DOHH2 (cell line): Measurements from ENCODE around the gene TOB1.
A peak's percentile ranks its signal among the peaks of the same experiment; 100 is the strongest.

Experiments used
- H3F3A ChIP-seq: fragments of 200-600 bp; sonication (generic), shearing (Covaris generic); 2 replicates; pipeline ENCODE4 v1.6.0; 2016; ENCODE audit warnings: antibody characterized with exemption, mild to moderate bottlenecking; ENCODE audit not compliant: control insufficient read depth, insufficient read depth
- H3K27ac ChIP-seq: fragments of 200-600 bp; sonication (generic); 2 replicates; pipeline ENCODE4 v1.5.1; 2014; ENCODE audit warnings: low read depth, mild to moderate bottlenecking, low read length, moderate library complexity
- H3K27me3 ChIP-seq: fragments of 200-600 bp; sonication (generic); 2 replicates; pipeline ENCODE4 v1.6.1; 2014; ENCODE audit warnings: mild to moderate bottlenecking, low read length, mixed read lengths; ENCODE audit not compliant: control insufficient read depth
- H3K36me3 ChIP-seq: fragments of 200-600 bp; sonication (generic); 2 replicates; pipeline ENCODE4 v1.6.1; 2014; ENCODE audit warnings: mild to moderate bottlenecking, low read length, moderate library complexity, mixed read lengths; ENCODE audit not compliant: control insufficient read depth
- H3K4me1 ChIP-seq: fragments of 200-600 bp; sonication (generic); 2 replicates; pipeline ENCODE4 v1.6.1; 2014; ENCODE audit warnings: mild to moderate bottlenecking, low read length, mixed read lengths; ENCODE audit not compliant: control insufficient read depth
- H3K4me2 ChIP-seq: fragments of 200-600 bp; sonication (generic); 2 replicates; pipeline ENCODE4 v1.6.0; 2014; ENCODE audit warnings: mild to moderate bottlenecking, low read length, moderate library complexity
- H3K4me3 ChIP-seq: fragments of 200-600 bp; sonication (generic); 2 replicates; pipeline ENCODE4 v1.5.1; 2014; ENCODE audit warnings: mild to moderate bottlenecking, low read length, mixed read lengths
- H3K79me2 ChIP-seq: fragments of 200-600 bp; sonication (generic); 2 replicates; pipeline ENCODE4 v1.6.1; 2014; ENCODE audit warnings: mild to moderate bottlenecking, low read length, mixed read lengths; ENCODE audit not compliant: control insufficient read depth
- H3K9me2 ChIP-seq: fragments of 200-600 bp; sonication (generic); replicated peaks from 2 replicates; pipeline ENCODE4 v1.6.1; 2014; ENCODE audit warnings: mild to moderate bottlenecking, low read length, mixed read lengths; ENCODE audit not compliant: control insufficient read depth
- H3K9me3 ChIP-seq: fragments of 200-600 bp; sonication (generic); 2 replicates; pipeline ENCODE4 v1.6.1; 2014; ENCODE audit warnings: antibody characterized with exemption, low read length, mixed read lengths; ENCODE audit not compliant: control insufficient read depth, insufficient read depth
- H4K20me1 ChIP-seq: fragments of 200-600 bp; sonication (generic); 2 replicates; pipeline ENCODE4 v1.6.0; 2014; ENCODE audit warnings: low read depth, mild to moderate bottlenecking, antibody characterized with exemption, low read length, moderate library complexity; ENCODE audit not compliant: control insufficient read depth, insufficient read depth
- EZH2phosphoT487 ChIP-seq: fragments of 200-600 bp; sonication (generic); IDR thresholded peaks from 2 replicates; pipeline ENCODE4 v1.6.1; 2017; ENCODE audit warnings: borderline replicate concordance, mild to moderate bottlenecking, antibody characterized with exemption, low read length, moderate library complexity, mixed read lengths
- TF ChIP-seq, protein P1 (sequence below): fragments of 200-600 bp; sonication (generic); IDR thresholded peaks from one replicate; pipeline ENCODE4 v1.5.1; 2014; ENCODE audit warnings: antibody characterized with exemption, mild to moderate bottlenecking, low read depth, low read length; ENCODE audit not compliant: poor library complexity, severe bottlenecking

TOB1 gene

GRCh38 chr17:50864747-50865059, 1.5 kb downstream of the TOB1 start:
- Histone ChIP-seq H3K36me3 (peaks cover 30% of the 10 kb centered on the region), H3K79me2 (peaks cover 45% of the 10 kb centered on the region), H3K4me3 (peak overlapping the region; percentile 96), H3K9me3 (no peaks in the 10 kb centered on the region), H3F3A (peaks cover 5% of the 10 kb centered on the region), H3K9me2 (no peaks in the 10 kb centered on the region), H3K27me3 (no peaks in the 10 kb centered on the region), H3K4me2 (peak overlapping the region; percentile 99), H3K4me1 (peaks cover 25% of the 10 kb centered on the region), H3K27ac (peak overlapping the region; percentile 23; the same call in 1 of the 2 replicates), H4K20me1 (peaks cover 11% of the 10 kb centered on the region)
- no peak for TF ChIP-seq EZH2phosphoT487
- TF ChIP-seq, protein P1, sequence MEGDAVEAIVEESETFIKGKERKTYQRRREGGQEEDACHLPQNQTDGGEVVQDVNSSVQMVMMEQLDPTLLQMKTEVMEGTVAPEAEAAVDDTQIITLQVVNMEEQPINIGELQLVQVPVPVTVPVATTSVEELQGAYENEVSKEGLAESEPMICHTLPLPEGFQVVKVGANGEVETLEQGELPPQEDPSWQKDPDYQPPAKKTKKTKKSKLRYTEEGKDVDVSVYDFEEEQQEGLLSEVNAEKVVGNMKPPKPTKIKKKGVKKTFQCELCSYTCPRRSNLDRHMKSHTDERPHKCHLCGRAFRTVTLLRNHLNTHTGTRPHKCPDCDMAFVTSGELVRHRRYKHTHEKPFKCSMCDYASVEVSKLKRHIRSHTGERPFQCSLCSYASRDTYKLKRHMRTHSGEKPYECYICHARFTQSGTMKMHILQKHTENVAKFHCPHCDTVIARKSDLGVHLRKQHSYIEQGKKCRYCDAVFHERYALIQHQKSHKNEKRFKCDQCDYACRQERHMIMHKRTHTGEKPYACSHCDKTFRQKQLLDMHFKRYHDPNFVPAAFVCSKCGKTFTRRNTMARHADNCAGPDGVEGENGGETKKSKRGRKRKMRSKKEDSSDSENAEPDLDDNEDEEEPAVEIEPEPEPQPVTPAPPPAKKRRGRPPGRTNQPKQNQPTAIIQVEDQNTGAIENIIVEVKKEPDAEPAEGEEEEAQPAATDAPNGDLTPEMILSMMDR = no peak

GRCh38 chr17:50863931-50864330, 2.2 kb downstream of the TOB1 start:
- H3K4me2 ChIP-seq = peak overlapping the region; percentile 99
- no peaks in the 10 kb centered on the region for H3K9me2 ChIP-seq
- H4K20me1 ChIP-seq = peaks cover 11% of the 10 kb centered on the region
- H3K27me3 ChIP-seq = no peaks in the 10 kb centered on the region
- peak overlapping the region; percentile 96 for H3K4me3 ChIP-seq
- TF ChIP-seq, protein P1 = no peak
- TF ChIP-seq EZH2phosphoT487 = no peak
- no peaks in the 10 kb centered on the region for H3K9me3 ChIP-seq
- H3K4me1 ChIP-seq = peaks cover 25% of the 10 kb centered on the region
- peaks cover 45% of the 10 kb centered on the region for H3K79me2 ChIP-seq
- H3K36me3 ChIP-seq = peaks cover 30% of the 10 kb centered on the region
- peaks cover 5% of the 10 kb centered on the region for H3F3A ChIP-seq
- no peak overlapping the region for H3K27ac ChIP-seq

DNA sequence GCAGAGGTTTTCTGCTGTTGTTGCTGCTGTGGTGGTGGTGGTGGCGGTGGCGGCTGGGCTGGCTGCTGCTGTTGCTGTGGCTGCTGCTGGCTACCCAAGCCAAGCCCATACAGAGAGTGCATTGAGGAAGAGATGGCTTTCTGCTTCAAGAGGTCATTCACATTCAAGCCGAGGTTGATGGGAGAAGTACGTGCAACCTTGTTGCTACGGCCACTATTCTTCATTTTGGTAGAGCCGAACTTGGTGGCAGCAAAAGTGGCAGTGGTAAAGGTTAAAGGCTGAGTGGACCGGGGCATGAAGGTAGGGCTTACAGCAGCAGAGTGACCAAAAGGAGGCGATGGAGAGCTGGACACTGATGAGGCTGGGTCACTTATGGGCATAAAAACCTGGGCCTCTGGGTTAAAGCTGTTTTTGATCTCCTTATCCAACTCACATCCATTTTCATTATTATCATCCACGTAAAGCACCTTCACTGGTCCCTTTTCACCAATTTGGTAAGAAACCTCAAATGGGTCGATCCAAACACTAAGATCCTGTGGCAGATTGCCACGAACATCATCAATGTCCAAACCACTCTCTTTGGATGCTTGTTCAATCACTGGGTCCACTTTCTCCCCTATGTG, 2.8 kb downstream of the TOB1 start:
- Histone ChIP-seq H3K4me2 (0 out of 2 replicates have a peak overlapping the region, but pooled peaks have one; percentile 99), H3K36me3 (peaks cover 30% of the 10 kb centered on the region), H4K20me1 (peaks cover 11% of the 10 kb centered on the region), H3K79me2 (peaks cover 43% of the 10 kb centered on the region), H3F3A (peaks cover 5% of the 10 kb centered on the region), H3K9me2 (no peaks in the 10 kb centered on the region), H3K27ac (no peak overlapping the region), H3K4me3 (no peak overlapping the region), H3K9me3 (no peaks in the 10 kb centered on the region), H3K27me3 (no peaks in the 10 kb centered on the region), H3K4me1 (peaks cover 21% of the 10 kb centered on the region)
- TF ChIP-seq, protein P1 = peak; percentile 63
- no peak for TF ChIP-seq EZH2phosphoT487
